ENCODE results near the gene RPS6KA5.

RPS6KA5 gene

GRCh38 chr14:91019673-91020072, 40.8 kb downstream of the RPS6KA5 start:
- in situ Hi-C loops (cut with HindIII; ENCODE audit: low pct_ligation_motif_present, low sequenced_read_pairs), result no loop called here
- no peaks in the 10 kb centered on the region for H3K27me3 ChIP-seq (replicated peaks)
- no peak for DNase-seq
- TF ChIP-seq CTCF (IDR thresholded peaks at IDR 0.05; ENCODE audit: low read depth, low read length, missing control alignments), result no peak
- no peaks in the 10 kb centered on the region for H3K36me3 ChIP-seq (replicated peaks)
- no peak overlapping the region for H3K4me3 ChIP-seq (ENCODE audit: low read depth, low read length)
- H3K27ac ChIP-seq, result no peak overlapping the region

- H3K27me3 ChIP-seq (replicated peaks), result no peaks in the 10 kb centered on the region
- H3K36me3 ChIP-seq (replicated peaks), result no peaks in the 10 kb centered on the region
- no peak for TF ChIP-seq CTCF (IDR thresholded peaks at IDR 0.05; ENCODE audit: low read depth, low read length, missing control alignments)
- in situ Hi-C loops (cut with HindIII; ENCODE audit: low pct_ligation_motif_present, low sequenced_read_pairs), result no loop called here
- H3K4me3 ChIP-seq (ENCODE audit: low read depth, low read length), result no peak overlapping the region
- no peak for DNase-seq
- H3K27ac ChIP-seq, result no peak overlapping the region
These were observed 42.0 kb downstream of the RPS6KA5 start for GRCh38 chr14:91018481-91018880.

- in situ Hi-C loops (cut with HindIII; ENCODE audit: low pct_ligation_motif_present, low sequenced_read_pairs), result no loop called here
- H3K36me3 ChIP-seq (replicated peaks), result no peaks in the 10 kb centered on the region
- H3K27ac ChIP-seq, result no peak overlapping the region
- no peak for DNase-seq
- H3K4me3 ChIP-seq (ENCODE audit: low read depth, low read length), result no peak overlapping the region
- no peak for TF ChIP-seq CTCF (IDR thresholded peaks at IDR 0.05; ENCODE audit: low read depth, low read length, missing control alignments)
- no peaks in the 10 kb centered on the region for H3K27me3 ChIP-seq (replicated peaks)
These were observed 43.5 kb downstream of the RPS6KA5 start for GRCh38 chr14:91016800-91017410.

- no peak for TF ChIP-seq CTCF (IDR thresholded peaks at IDR 0.05; ENCODE audit: low read depth, low read length, missing control alignments)
- no peaks in the 10 kb centered on the region for H3K36me3 ChIP-seq (replicated peaks)
- no peaks in the 10 kb centered on the region for H3K27me3 ChIP-seq (replicated peaks)
- no peak overlapping the region for H3K4me3 ChIP-seq (ENCODE audit: low read depth, low read length)
- no peak overlapping the region for H3K27ac ChIP-seq
- DNase-seq, result no peak
- in situ Hi-C loops (cut with HindIII; ENCODE audit: low pct_ligation_motif_present, low sequenced_read_pairs), result no loop called here
These were observed 45.0 kb downstream of the RPS6KA5 start for GRCh38 chr14:91015435-91015834.

GRCh38 chr14:91012045-91012444, 48.4 kb downstream of the RPS6KA5 start:
- no peak for TF ChIP-seq CTCF (IDR thresholded peaks at IDR 0.05; ENCODE audit: low read depth, low read length, missing control alignments)
- in situ Hi-C loops (cut with HindIII; ENCODE audit: low pct_ligation_motif_present, low sequenced_read_pairs), result no loop called here
- H3K36me3 ChIP-seq (replicated peaks), result no peaks in the 10 kb centered on the region
- no peak overlapping the region for H3K27ac ChIP-seq
- H3K4me3 ChIP-seq (ENCODE audit: low read depth, low read length), result no peak overlapping the region
- no peak for DNase-seq
- H3K27me3 ChIP-seq (replicated peaks), result no peaks in the 10 kb centered on the region

GRCh38 chr14:91010153-91010533, 50.3 kb downstream of the RPS6KA5 start:
- H3K27ac ChIP-seq, result no peak overlapping the region
- DNase-seq, result no peak
- H3K4me3 ChIP-seq (ENCODE audit: low read depth, low read length), result no peak overlapping the region
- H3K36me3 ChIP-seq (replicated peaks), result no peaks in the 10 kb centered on the region
- in situ Hi-C loops (cut with HindIII; ENCODE audit: low pct_ligation_motif_present, low sequenced_read_pairs), result no loop called here
- H3K27me3 ChIP-seq (replicated peaks), result no peaks in the 10 kb centered on the region
- TF ChIP-seq CTCF (IDR thresholded peaks at IDR 0.05; ENCODE audit: low read depth, low read length, missing control alignments), result no peak

All from brain microvascular endothelial cell (primary cell).